HTERT RPE-1 (cell line): ENCODE results near the gene CFAP91.
"Not testable (repeated sequence)": the region's sequence is repeated elsewhere in the genome, so short reads cannot be mapped to it uniquely, and the experiment has no call there.

Experiments used
- in situ Hi-C: fragments of 300-500 bp; cut with MboI; formaldehyde crosslinking; loops from 4 replicates; pipeline ENCODE4 v1.14.3; 2020; ENCODE audit warnings: low sequenced_read_pairs

CFAP91 gene

DNA sequence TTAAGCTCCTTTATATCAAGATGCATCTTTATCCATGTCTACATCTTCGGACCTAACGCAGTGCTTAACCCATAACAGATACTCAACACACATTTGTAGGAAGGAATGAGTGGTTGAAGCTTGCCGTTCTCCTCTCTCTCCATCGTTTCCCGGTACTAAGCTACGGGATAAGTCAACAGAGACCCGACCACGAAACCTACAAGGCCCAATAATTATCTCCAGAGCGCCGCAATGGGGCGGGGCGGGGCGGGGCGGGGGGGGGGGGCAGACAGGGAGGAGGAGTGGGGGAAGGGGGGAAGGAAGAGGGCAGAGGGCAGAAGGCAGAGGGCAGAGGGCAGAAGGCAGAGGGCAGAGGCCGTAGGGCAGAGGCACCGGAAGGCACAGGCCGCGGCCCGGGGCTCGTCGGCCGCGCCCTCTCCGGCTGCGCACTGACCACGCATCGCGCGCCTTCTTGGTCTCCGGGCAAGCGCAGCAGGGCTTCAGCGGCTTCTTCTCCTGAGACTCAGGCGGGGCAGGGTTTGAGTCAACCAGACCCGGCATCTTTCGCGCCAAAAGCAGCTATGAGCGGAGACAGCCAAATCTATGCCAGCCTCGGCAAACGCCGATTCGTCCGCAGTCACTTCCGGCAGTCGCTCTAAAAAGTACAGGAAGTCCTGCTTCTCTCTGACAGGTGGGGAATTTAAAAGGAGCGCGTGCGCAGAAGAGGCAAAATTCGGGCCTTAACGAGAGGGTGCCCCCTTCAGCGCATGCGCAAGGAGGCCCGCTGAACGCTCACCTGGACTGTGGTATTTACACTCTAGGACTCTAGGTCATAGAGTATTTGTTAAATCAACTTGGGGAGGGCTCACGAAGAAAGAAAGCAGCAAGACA is 25.8 kb upstream of the CFAP91 start, which contains the start of gene COX17:
COX17 (minus strand) TSS at position 636 of the 870 bp plus-strand sequence; CDS start at position 540, 96 bp downstream.
- in situ Hi-C loops = no loop called here

DNA sequence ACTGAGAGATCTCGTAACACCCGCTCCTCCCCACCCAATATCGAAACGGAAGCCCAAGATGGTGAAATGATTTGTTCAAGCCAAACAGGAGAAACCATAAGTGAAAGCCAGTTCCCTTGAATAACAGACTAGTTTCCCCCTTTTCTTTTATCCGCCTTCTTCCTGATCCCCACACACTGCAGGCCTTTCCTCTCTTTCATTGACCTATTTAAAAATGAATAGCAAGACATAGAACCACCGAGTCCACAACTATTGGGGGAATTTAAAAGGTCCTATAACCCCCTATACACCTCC is 25.2 kb upstream of the CFAP91 start:
- in situ Hi-C loops = no loop called here

DNA sequence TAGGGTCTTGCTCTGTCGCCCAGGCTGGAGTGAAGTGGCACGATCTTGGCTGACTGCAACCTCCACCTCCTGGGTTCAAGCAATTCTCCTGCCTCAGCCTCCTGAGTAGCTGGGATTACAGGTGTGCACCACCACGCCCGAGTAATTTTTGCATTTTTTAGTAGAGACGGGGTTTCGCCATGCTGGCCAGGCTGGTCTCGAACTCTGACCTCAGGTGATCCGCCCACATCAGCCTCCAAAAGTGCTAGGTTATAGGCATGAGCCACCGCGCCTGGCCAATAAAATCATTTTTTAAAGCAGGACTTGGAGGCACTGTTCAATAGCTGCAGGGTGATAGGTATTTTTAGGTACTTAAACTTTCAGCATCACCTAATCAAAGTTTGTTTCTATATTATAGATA is 24.6 kb upstream of the CFAP91 start:
- in situ Hi-C loops = not testable (repeated sequence)

DNA sequence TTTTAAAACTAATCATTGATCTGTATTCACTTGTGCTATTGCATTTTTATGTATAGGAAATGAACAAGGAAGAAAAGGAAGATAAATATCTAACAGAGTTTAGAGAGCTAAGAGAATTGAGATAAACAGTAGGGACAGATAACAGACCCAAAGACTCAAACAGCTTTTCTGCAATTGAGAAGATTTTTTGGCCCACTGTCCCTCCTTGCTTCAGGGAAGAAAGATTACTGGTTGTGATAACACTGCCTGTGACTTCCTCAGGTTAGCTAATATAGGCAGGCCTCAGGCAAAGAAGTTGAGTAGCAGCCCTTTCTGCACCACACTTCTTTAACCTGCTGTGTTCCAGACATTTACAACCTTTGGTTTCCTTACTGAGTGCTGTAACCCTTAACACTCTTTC is 22.9 kb upstream of the CFAP91 start:
- in situ Hi-C loops = no loop called here

DNA sequence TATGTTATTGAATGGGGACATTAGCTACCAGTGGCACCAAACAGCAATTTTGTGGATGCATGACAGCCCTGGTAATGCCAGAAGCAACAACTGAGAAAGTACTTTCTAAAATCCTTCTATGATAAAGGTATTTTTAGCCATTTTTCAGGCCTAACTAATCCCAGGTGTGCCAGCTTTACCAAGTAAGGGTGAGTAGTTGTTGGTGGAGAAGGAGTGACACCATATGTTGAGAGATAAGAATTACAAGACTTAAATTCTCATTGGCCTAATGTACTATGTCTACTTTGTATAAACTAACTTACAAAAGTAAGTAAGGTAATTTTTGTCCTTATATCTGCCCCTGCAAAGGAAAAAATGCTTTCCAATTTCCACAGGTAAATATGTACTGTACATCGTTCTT is 21.5 kb upstream of the CFAP91 start:
- in situ Hi-C loops = no loop called here

DNA sequence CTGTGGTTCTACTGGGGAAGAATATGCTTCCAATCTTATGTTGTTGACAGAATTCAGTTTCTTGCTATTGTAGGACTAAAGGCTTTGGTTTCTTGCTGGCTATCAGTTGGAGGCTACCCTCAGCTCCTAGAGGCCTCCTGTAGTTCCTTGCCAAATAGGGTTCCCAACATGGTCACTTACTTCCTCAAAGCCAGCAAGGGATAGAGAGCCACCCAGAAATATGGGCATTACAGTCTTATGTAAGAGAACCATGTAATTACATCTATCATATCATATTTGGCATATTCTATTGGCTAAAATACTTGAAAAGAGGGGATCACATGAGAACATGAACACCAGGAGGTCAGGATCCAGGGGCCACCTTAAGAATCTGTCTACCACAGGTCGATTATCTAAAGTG is 19.4 kb upstream of the CFAP91 start:
- in situ Hi-C loops = no loop called here

DNA sequence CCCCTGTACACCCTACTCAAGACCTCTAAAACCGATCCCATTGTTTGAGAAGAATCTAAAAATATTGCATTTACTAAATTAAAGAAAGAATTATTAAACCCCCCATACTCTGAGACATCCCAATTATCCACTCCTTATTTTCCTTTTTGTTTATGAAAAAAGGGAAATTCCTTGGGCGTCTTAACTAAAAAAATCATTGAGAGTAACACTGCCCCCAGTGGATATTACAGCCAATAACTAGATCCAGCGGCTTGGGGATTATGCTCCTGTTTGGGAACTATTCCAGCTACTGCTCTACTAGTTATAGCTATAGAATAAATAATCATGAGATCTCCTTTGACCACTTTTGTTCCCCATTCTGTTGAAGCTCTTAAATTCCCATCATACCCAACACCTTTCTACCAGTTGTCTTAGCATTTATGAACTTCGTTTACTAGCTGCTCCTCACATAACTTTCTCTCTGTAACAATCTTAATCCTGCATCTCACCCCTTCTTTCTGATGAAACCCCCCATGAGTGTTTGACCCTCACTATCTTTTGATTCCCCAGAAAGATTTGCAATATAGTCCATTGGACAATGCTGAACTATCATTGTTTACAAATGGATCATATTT is 12.7 kb upstream of the CFAP91 start:
- in situ Hi-C loops = no loop called here

DNA sequence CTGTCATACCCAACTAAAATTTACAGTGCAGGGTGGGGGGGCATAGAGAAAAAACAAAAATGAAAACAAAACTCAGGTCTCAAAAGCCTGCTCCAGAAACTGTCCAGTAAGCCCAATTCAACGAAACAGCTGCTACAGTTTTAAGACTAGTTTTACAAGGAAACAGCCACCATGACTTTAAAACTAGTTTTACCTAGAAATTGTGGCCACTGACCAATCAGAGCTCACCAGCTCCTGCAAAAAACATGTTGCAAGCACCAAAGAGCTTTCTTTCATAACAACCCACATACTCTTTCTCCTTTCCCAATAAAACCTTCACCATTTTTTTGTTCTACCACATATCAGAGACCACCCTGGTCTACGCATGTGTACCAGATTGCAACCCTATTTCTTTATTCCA is 7.3 kb upstream of the CFAP91 start:
- in situ Hi-C loops = no loop called here

DNA sequence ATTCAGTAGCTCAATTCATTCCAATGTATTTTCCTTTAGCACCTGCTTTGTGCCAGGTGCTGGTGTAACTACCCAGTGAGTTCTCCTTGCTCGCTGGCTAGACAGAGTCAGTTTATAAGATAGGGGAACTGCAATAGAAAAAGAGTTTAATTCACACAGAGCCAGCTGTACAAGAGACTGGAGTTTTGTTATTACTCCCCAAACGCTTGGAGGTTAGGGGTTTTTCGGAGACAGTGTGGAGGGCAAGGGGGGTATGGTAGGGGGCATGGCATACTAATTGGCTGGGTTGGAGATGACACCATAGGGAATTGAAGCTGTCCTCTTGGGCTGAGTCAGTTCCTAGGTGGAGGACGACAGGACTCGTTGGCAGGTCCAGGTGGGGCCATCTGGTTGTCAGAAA is 5.4 kb upstream of the CFAP91 start:
- in situ Hi-C loops = no loop called here

DNA sequence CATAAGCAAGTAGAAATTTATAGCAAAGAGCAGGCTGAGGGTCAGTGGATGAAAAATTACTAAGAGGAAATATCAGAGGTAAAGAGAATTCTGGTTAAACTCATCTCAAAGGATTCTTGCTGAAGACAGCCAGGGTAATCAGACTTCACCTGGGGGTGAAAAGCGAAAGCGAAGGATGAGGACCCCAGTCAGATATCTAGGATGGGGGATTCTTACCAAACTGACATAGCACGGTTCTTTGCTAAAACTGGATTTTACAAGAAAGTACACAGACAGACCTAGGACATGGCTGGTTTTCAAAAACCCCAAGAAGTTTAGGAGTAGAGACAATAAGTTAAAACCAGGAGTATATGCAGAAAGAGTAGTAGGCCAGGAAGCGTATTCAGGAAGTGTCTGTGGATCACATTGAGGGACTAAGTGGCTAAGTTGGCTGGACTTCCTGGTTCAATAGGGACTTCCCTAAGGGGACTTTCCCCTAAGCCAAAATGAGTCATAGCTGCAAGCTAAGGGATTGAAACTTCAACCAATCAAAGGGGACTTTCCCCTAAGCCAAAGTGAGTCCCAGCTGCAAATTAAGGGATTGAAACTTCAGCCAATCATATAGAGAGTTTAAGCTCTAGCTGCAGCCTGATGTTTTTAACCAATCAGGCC is 2.4 kb upstream of the CFAP91 start:
- in situ Hi-C loops = no loop called here

DNA sequence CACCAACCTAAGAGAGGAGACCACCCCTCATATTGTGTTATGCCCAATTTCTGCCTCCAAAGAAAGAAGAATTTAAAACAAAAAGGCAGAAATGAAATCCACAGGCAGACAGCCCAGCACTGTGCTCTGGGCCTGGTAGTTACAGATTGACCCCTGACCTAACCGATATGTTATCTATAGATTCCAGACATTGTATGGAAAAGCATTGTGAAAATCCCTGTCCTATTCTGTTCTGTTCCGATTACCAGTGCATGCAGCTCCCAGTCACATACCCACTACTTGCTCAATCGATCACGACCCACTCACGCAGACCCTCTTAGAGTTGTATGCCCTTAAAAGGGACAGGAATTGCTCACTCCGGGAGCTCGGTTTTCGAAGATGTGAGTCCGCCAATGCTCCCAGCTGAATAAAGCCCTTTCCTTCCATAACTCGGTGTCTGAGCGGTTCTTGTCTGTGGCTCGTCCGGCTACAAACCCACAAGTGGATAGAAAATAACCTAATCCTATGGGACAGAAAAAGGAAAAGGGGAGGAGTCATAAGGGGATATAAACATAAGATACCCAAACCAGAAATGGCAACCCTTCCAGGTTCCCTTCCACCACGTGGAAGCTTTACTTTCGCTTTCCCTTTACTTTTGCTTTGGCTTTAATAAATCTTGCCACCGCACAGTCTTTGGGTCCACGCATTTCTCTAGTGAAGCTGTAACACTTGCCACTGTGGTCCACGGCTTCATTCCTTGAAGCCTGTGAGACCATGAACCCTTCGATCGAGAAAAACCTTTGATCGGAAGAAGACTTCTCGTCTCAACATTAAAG is 1.7 kb upstream of the CFAP91 start:
- in situ Hi-C loops = no loop called here

DNA sequence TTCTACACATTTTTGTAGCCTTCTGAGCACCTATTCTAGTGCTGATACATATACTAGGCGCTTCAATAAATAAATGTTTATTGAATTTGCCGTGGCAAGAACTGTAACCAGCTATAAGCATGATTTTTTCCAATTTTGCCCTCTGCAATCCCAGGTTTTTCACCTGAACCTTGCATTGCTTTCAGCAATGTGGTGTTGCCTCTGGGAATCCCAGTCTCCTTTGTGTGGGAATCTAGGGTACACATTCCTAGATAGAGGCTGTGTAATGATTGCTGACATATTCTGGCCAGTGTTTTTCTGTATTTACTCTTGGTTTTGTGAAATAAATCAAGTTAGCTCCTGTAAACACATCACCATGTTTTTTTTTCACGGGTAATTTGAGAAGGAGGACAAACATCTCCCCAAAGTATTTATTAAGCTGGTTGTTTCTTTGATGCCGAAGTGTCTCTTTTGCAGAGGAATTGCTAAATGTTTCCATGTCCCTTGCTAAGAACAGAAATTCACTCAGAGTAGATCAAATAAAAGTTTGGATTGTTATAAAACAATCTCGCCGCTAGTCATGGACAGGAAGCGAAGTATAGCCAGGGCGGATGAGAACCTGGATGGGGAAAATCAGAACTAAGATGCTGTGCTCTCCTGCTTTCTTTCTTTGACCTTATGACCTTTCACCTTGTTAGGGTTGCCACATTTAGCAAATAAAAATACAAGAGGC is 1.2 kb downstream of the CFAP91 start:
- in situ Hi-C loops = no loop called here

DNA sequence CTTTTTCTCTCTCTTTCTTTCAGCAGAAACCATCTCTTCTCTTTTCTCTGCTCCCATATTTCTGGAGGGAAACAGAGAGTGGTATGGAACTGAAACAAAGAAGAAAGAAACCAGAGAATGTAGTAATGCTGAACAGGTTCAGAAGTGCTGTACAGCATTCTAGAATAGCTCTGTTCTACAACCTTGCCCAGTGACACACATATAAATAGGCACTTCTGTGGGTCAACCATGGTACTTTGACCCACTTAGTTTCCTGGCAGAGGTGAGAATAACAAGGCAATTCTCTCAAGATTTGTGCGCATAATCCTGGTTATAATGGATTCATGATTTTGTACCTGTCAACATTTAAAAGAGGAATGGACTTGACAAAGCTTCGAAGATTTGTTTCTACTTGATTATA is 12.3 kb downstream of the CFAP91 start:
- in situ Hi-C loops = no loop called here

DNA sequence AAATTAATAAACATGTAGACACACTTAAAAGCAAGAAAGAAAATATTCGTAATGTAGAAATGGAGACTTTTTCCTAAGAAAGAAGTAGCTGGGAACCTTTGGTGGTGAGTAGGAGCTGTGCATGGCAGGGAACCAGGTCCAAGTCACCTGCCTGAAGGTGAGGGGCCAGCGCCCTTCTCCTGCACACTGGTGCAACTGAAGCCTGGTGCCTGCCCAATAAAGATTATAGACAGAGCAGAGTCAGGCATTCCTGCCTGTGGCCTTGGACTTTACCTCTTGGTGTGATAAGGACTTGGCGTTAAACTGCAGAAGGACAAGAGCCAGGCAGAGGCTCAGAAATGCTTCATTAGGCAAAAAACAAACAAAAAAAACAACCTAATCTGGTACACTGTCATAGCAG is 14.2 kb downstream of the CFAP91 start:
- in situ Hi-C loops = no loop called here

DNA sequence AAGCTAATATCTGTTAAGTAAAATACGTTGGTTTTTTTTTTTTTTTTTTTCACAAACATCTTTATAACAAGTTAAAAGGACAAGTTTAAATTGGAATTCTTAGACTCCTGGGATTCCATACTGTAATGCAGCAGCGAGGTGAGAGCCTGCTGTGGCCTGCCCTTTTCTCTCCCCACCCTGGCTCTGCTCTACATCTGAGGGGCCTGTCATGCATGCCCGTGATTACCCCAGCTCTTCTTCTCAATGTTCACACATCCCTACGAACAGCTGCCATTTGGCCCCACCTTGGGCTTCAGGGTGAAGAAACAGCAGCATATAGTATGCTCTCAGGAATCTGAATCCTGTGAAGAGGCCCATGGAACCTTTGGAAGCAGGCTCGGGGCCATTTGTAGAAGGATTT is 14.7 kb downstream of the CFAP91 start:
- in situ Hi-C loops = no loop called here

DNA sequence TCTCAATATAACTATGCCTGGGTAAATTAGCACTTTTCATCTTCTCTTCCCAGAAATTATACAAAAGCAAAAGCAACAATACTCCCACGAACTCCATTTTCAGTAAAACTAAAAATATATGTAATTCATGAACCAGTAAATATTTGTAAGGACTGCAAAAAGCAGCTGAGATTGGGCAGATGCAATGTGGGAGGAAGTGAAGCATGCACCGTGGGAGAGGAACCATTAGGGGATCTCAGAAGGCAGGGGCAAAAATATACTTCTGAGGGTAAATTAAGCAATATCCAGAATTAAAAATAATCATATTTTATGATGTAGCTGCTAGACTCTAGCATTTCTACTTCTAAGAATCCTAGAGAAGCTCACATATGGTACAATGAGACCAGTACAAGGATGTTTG is 20.2 kb downstream of the CFAP91 start:
- in situ Hi-C loops = no loop called here

DNA sequence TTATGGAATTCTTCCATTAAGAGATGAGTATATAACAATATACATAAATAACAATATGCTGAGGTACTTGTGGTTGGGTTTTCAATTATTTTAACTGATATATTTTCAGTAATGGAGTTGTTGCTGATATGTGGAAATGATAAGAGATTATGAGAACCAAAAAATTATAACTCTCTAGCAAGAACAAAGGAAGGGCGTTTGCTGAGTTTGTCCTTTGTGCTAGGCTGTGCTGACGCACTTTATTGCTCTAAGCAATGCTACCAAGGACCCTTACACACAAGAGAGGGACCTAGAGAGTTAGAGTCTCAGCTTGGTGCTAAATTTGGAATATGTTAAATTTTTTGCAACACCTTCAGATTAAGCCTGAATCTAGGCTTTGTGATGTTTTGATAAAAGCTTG is 24.1 kb downstream of the CFAP91 start:
- in situ Hi-C loops = no loop called here

DNA sequence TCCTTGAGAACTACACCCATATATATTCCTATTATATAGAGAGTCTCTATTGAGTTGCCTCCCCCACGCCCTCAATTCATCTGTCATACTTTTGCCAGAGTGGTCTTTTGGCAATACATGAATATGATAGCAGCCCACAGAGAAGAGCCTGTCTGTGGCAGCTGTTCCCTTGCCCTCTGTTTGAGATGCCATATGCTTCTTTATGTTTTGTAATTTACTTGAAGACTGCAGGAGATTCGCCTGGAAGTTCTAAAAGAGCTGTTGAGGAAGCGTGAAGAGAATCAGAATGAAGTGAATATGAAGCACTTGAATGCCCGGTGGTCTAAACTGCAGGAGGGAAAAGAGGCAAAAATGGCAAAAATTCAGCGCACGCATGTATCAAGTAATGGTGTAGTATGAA is 27.2 kb downstream of the CFAP91 start:
- in situ Hi-C loops = no loop called here

DNA sequence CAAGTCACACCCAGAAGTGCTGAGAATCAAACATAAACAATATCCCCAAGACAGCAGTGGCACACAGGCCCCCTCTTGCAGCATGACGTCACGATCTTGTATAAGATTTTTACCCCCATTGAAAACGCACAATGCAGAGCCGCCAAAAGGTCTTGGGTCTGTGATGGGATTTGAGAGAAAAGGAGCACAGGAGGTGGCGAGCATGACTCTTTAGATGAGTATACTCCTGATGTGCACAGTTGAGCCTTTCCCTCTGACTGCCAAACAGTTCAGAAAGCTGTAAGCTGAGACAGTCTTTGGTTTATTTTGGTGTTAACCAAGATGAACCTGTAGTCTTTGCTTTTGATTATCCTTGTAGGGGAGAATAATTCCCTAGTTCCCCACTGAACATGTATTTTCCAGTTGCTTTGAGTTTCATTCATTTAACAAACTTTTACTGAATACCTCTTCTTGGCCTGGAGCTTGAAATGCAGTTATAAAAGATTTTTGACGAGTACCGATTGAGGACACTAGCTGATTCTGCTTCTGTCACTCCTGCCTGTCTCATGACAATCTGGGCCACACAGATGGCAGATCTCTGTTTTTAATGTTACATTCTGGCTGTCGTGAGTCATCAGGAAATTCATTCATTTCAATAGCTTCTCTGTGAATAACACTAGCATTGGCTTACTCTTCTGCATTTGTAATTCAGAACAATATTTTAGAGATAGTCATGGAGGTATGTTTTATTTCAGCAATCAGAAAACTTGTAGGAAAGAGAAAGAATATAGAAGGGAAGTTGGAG is 28.9 kb downstream of the CFAP91 start:
- in situ Hi-C loops = no loop called here

DNA sequence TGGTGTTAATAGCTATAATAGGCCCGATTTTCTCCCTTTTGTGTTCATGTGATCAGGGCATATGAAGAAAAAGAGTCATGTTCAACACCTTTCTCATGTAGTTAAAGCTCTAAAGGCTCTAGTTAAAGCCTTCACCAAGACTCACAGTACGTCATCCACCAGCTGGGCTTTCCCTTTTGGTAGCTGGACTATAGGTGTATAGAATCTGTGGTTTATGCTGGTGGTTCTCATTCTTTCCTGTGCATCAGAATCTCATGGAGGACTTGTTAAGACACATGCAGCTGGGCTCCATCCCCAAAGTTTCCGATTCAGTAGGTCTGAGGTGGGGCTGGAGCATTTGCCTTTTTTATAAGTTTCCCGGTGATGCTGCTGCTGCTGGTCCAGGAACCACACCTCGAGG is 31.0 kb downstream of the CFAP91 start:
- in situ Hi-C loops = no loop called here
